Kidney (tissue), 14 donors: ENCODE measurements around the gene PLCD3. TPM values are rescaled to one million over a fixed set of nuclear protein-coding genes. Genes with fewer than 3 reads are reported as not detected.

ENCODE experiments used
- DNase-seq, 5 donors: peaks; one replicate each; pipeline ENCODE4 v3.0.0-alpha.2; 2013 to 2020
- FAIRE-seq: peaks from 2 replicates; lab custom pipeline; 2012; peaks lifted over from hg19 to GRCh38; lab: Jason Lieb, UNC
- H3K27ac ChIP-seq, 2 donors: one replicate each; pipeline ENCODE4 v1.7.0; 2013; ENCODE audit warnings: low read depth in 2 of 2, low read length in 2 of 2, inconsistent platforms in 1 of 2
- H3K27me3 ChIP-seq: one replicate; pipeline ENCODE4 v1.7.1; 2013; ENCODE audit warnings: low read length, inconsistent platforms; ENCODE audit not compliant: control insufficient read depth, insufficient read depth
- H3K36me3 ChIP-seq, 3 donors: one replicate each; pipeline versions ENCODE4 v1.7.0 to v1.7.1; 2013; ENCODE audit warnings: low read length in 3 of 3, control low read depth in 1 of 3, inconsistent platforms in 1 of 3; ENCODE audit not compliant: insufficient read depth in 3 of 3, control insufficient read depth in 2 of 3
- H3K4me1 ChIP-seq, 3 donors: one replicate each; pipeline versions ENCODE4 v1.7.0 to v1.7.1; 2013; ENCODE audit warnings: low read length in 3 of 3, inconsistent platforms in 1 of 3, low read depth in 1 of 3; ENCODE audit not compliant: control insufficient read depth in 2 of 3, insufficient read depth in 2 of 3
- H3K4me3 ChIP-seq, 3 donors: one replicate each; pipeline versions ENCODE4 v1.7.0 to v1.8.1; 2013; ENCODE audit warnings: low read length in 3 of 3, control low read depth in 1 of 3, inconsistent platforms in 1 of 3
- H3K9ac ChIP-seq, 3 donors: one replicate each; pipeline versions ENCODE4 v1.7.0 to v1.7.1; 2013; ENCODE audit warnings: low read length in 3 of 3, control low read depth in 1 of 3, inconsistent platforms in 1 of 3
- H3K9me3 ChIP-seq, 3 donors: one replicate each; pipeline versions ENCODE4 v1.7.0 to v1.7.1; 2013; ENCODE audit warnings: low read length in 3 of 3, control low read depth in 1 of 3, inconsistent platforms in 1 of 3; ENCODE audit not compliant: control insufficient read depth in 2 of 3, insufficient read depth in 1 of 3
- CTCF ChIP-seq: IDR thresholded peaks from 3 replicates; pipeline ENCODE4 v1.5.1; 2012; ENCODE audit warnings: mild to moderate bottlenecking, moderate library complexity, borderline replicate concordance; ENCODE audit not compliant: insufficient read depth; ENCODE audit errors: extremely low read depth
- intact Hi-C: fragments of 100-400 bp; cut with DNase I; formaldehyde crosslinking; loops from one replicate; pipeline ENCODE4 v1.11.1; 2022
- polyA plus RNA-seq: library from polyadenylated mRNA; stranded (reverse); fragments of 350-450 nt; fragmentation: Illumina TruSeq; extraction: RNeasy Lipid Tissue Mini Kit (QIAGEN cat#74804); gene quantifications from one replicate; pipeline ENCODE4 v1.2.3, GENCODE V29; 2014; ENCODE audit warnings: low read depth, low replicate concordance; ENCODE audit not compliant: insufficient read depth
- total RNA-seq: library from RNA; stranded (reverse); fragmentation: NEBNext Ultra II Directional; extraction: Animal tissue kit (Norgen Biotek cat#: 25700); gene quantifications from one replicate; pipeline ENCODE4 v1.2.1, GENCODE V29; 2021
- donor health status: control.
- donor health status: control.
- donor health status: control.
- donor health status: control.
- donor health status: control.
- donor health status: DM: yes; HTN: yes; CAD: no.
- donor health status: Normal renal cell carcinoma (clear cell type).

The PLCD3 gene
- total and polyA plus RNA-seq, 2 donors from 2014 or later = 14.8 to 111 TPM

- Histone ChIP-seq H3K4me3 (no peak overlapping the region), H3K9ac (no peak overlapping the region), H3K36me3 (peaks cover 8 to 73% (median 56%) of the 10 kb centered on the region in 3 donors), H3K9me3 (no peaks in the 10 kb centered on the region), H3K4me1 (peaks cover 0 to 2% (median 0%) of the 10 kb centered on the region in 3 donors), H3K27me3 (no peaks in the 10 kb centered on the region), H3K27ac (no peak overlapping the region)
- TF ChIP-seq CTCF = no peak
- FAIRE-seq = no peak
- intact Hi-C loops = no loop called here
- peak in 1 of 5 donors; percentile 59 for DNase-seq
These were observed 29.5 kb downstream of the PLCD3 start for GRCh38 chr17:45102856-45103255.

- no peak overlapping the region for H3K27ac ChIP-seq
- peaks cover 0 to 2% (median 0%) of the 10 kb centered on the region in 3 donors for H3K4me1 ChIP-seq
- H3K36me3 ChIP-seq = peaks cover 10 to 76% (median 58%) of the 10 kb centered on the region in 3 donors
- no peaks in the 10 kb centered on the region for H3K9me3 ChIP-seq
- intact Hi-C loops = no loop called here
- TF ChIP-seq CTCF = no peak
- no peaks in the 10 kb centered on the region for H3K27me3 ChIP-seq
- DNase-seq (peak in 2 of 5 donors; percentile 40 to 51), FAIRE-seq (no peak)
- no peak overlapping the region for H3K4me3 ChIP-seq
- H3K9ac ChIP-seq = no peak overlapping the region
These were observed 30.2 kb downstream of the PLCD3 start for GRCh38 chr17:45101883-45102811.

GRCh38 chr17:45101546-45101882 is 30.8 kb downstream of the PLCD3 start:
- no peak overlapping the region for H3K9ac ChIP-seq
- intact Hi-C loops = no loop called here

More at GRCh38 chr17:45101546-45101882, 30.8 kb downstream of the PLCD3 start:
- H3K36me3 ChIP-seq = peaks cover 10 to 78% (median 63%) of the 10 kb centered on the region in 3 donors
- no peak overlapping the region for H3K27ac ChIP-seq
- no peak overlapping the region for H3K4me3 ChIP-seq
- no peaks in the 10 kb centered on the region for H3K9me3 ChIP-seq
- FAIRE-seq (no peak), DNase-seq (no peak)
- peaks cover 0 to 2% (median 0%) of the 10 kb centered on the region in 3 donors for H3K4me1 ChIP-seq
- TF ChIP-seq CTCF = no peak
- no peaks in the 10 kb centered on the region for H3K27me3 ChIP-seq
